ENCODE measurements around the gene SLC4A2.

DNA sequence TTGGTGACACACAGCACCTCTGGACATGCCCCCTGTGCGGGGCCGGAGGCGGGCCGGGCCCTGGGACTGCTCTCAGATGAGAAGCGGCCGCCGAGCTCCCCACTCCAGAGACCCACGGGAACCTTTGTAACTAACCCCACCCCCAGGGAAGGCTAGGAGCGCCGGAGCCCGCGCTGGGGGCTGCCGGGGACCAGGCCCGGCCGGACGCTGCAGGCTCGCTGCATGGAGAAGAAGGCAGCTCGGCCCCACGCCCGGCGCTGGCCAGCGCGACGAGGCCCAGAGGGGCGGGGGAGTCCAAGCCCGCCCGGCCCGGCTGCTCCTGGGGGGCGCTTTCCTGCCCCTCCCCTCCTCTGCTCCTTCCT is 63.4 kb downstream of the SLC4A2 start:
- TF ChIP-seq EP300 (IDR thresholded peaks at IDR 0.05): no peak
- TF ChIP-seq, protein P1, sequence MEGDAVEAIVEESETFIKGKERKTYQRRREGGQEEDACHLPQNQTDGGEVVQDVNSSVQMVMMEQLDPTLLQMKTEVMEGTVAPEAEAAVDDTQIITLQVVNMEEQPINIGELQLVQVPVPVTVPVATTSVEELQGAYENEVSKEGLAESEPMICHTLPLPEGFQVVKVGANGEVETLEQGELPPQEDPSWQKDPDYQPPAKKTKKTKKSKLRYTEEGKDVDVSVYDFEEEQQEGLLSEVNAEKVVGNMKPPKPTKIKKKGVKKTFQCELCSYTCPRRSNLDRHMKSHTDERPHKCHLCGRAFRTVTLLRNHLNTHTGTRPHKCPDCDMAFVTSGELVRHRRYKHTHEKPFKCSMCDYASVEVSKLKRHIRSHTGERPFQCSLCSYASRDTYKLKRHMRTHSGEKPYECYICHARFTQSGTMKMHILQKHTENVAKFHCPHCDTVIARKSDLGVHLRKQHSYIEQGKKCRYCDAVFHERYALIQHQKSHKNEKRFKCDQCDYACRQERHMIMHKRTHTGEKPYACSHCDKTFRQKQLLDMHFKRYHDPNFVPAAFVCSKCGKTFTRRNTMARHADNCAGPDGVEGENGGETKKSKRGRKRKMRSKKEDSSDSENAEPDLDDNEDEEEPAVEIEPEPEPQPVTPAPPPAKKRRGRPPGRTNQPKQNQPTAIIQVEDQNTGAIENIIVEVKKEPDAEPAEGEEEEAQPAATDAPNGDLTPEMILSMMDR (IDR thresholded peaks at IDR 0.05): no peak
- no peak for TF ChIP-seq POLR2A (IDR thresholded peaks at IDR 0.05)
- TF ChIP-seq POLR2AphosphoS5 (IDR thresholded peaks at IDR 0.05): no peak
